Measurements from ENCODE around the gene ABI1. TPM values are rescaled to one million over a fixed set of nuclear protein-coding genes. Genes with fewer than 3 reads are reported as not detected.
"Not testable (repeated sequence)": the region's sequence is repeated elsewhere in the genome, so short reads cannot be mapped to it uniquely, and the experiment has no call there.

The ABI1 gene
- polyA plus RNA-seq, 2 of the 4 experiments (the other 2 are of a cell fraction) = 35.8 to 67.6 TPM

DNA sequence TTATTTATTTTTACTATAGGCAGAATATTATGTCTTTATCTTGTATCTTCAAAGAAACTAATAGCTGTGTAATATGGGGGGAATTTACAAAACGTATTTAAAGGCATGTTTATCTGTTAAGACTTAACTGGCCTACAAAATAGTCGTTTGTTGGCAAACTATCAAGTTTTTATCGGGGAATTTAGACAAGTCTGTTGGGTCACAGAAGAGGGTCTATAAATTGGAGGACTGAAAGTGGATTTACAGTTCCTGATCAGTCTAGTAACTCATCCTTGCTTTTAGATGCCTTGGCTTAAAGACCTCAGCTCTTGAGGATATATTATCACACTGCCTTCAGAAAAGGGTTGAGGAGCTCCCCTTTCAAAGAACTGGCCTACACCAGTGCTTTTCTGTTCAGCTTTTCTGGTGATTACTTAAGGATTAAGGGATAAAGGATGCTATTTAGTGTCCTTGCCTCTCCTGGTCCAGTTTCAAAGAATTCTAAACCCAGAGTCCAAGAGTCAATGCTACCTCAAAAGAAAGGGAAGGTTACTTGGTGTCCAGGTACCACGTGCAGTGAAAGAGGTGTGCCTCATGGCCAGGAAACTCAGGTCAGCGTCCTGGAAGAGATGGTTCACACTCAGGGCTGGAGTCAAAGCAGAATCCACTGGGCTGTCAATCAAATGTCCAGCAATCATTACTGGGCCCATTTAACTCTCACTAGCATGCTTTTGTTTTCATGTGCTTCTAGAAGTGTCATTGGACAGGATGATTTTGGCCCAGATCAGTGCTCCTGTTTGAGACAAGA lies 42.9 kb upstream of the ABI1 start:
- CTCF ChIA-PET = no interaction called here
- Histone ChIP-seq H3K4me3 (no peak overlapping the region), H3K4me1 (no peaks in the 10 kb centered on the region), H3K27ac (no peak overlapping the region), H3K9me3 (no peaks in the 10 kb centered on the region), H3K4me2 (no peak overlapping the region)
- DNase-seq (ENCODE audit: low read depth in 1 of 2, low spot score in 1 of 2) (no peak), FAIRE-seq (peak; percentile 23), ATAC-seq (no peak)
- TF ChIP-seq KDM1A (IDR thresholded peaks at IDR 0.05; ENCODE audit: low read depth) (no peak), ZSCAN20 (CRISPR knock-in tag; IDR thresholded peaks at IDR 0.05) (no peak), ZNF302 (CRISPR knock-in tag; IDR thresholded peaks at IDR 0.05) (no peak), RARB (CRISPR knock-in tag; IDR thresholded peaks at IDR 0.05) (no peak), TP53 (CRISPR knock-in tag; IDR thresholded peaks at IDR 0.05) (no peak), HOXA7 (CRISPR knock-in tag; IDR thresholded peaks at IDR 0.05) (no peak), EHMT2 (IDR thresholded peaks at IDR 0.05; ENCODE audit: low read depth) (no peak), PHF8 (IDR thresholded peaks at IDR 0.05; ENCODE audit: borderline replicate concordance, low read depth) (no peak), HDAC2 (IDR thresholded peaks at IDR 0.05) (no peak), TFCP2L1 (CRISPR knock-in tag; IDR thresholded peaks at IDR 0.05) (no peak)
- TF ChIP-seq, protein P1, sequence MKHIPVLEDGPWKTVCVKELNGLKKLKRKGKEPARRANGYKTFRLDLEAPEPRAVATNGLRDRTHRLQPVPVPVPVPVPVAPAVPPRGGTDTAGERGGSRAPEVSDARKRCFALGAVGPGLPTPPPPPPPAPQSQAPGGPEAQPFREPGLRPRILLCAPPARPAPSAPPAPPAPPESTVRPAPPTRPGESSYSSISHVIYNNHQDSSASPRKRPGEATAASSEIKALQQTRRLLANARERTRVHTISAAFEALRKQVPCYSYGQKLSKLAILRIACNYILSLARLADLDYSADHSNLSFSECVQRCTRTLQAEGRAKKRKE (CRISPR knock-in tag; IDR thresholded peaks at IDR 0.05; ENCODE audit: low read depth) = no peak
- POLR2A ChIA-PET = no interaction called here
- 14% methylated on average over 5 of the region's 5 CpGs for WGBS (ENCODE audit: missing lambda C conversion rate)

GRCh38 chr10:26892306-26892923 lies 31.7 kb upstream of the ABI1 start:
- H3K4me2 ChIP-seq; H3K4me3 ChIP-seq; H3K27ac ChIP-seq; FAIRE-seq; H3K4me1 ChIP-seq; DNase-seq (ENCODE audit: low read depth in 1 of 2, low spot score in 1 of 2); ATAC-seq; POLR2A ChIA-PET; H3K9me3 ChIP-seq: not testable (repeated sequence)
- CTCF ChIA-PET = interaction anchor here (1.1 kb wide), 1 partner anchor 164 kb away, joined by 3 read pairs; no protein-coding TSS in a partner anchor
- WGBS (ENCODE audit: missing lambda C conversion rate) = 53% methylated on average over 7 of the region's 11 CpGs

GRCh38 chr10:26890956-26891355 lies 30.2 kb upstream of the ABI1 start:
- H3K27ac ChIP-seq = no peak overlapping the region
- CTCF ChIA-PET = interaction anchor here (0.5 to 1.6 kb wide), 4 partner anchors 10 to 470 kb away, joined by 3 to 9 read pairs (median 4); no protein-coding TSS in a partner anchor
- 84% methylated on average over 5 of the region's 5 CpGs for WGBS (ENCODE audit: missing lambda C conversion rate)
- peak in 1 of 2 experiments; percentile 78 for DNase-seq (ENCODE audit: low read depth in 1 of 2, low spot score in 1 of 2)
- H3K4me1 ChIP-seq = no peaks in the 10 kb centered on the region
- POLR2A ChIA-PET = no interaction called here
- ATAC-seq = peak; percentile 47 to 83; a peak in 4 of 6 replicates
- no peak for FAIRE-seq
- H3K9me3 ChIP-seq = no peaks in the 10 kb centered on the region
- H3K4me2 ChIP-seq = no peak overlapping the region
- no peak overlapping the region for H3K4me3 ChIP-seq
- TF ChIP-seq SMC3 (IDR thresholded peaks at IDR 0.05) (peak; percentile 45), TFCP2L1 (CRISPR knock-in tag; IDR thresholded peaks at IDR 0.05) (no peak), CTCF (IDR thresholded peaks at IDR 0.05) (peak; percentile 52), RAD21 (conservative IDR thresholded peaks at IDR 0.05 in 1 of 2, IDR thresholded peaks at IDR 0.05 in 1 of 2) (peak; percentile 59 to 74), FOSB (CRISPR knock-in tag; IDR thresholded peaks at IDR 0.05) (no peak), MAX (IDR thresholded peaks at IDR 0.05) (no peak)
- TF ChIP-seq, protein P2, sequence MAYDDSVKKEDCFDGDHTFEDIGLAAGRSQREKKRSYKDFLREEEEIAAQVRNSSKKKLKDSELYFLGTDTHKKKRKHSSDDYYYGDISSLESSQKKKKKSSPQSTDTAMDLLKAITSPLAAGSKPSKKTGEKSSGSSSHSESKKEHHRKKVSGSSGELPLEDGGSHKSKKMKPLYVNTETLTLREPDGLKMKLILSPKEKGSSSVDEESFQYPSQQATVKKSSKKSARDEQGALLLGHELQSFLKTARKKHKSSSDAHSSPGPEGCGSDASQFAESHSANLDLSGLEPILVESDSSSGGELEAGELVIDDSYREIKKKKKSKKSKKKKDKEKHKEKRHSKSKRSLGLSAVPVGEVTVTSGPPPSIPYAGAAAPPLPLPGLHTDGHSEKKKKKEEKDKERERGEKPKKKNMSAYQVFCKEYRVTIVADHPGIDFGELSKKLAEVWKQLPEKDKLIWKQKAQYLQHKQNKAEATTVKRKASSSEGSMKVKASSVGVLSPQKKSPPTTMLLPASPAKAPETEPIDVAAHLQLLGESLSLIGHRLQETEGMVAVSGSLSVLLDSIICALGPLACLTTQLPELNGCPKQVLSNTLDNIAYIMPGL (CRISPR knock-in tag; IDR thresholded peaks at IDR 0.05; ENCODE audit: borderline replicate concordance) = no peak

Data from A549 (cell line).